Measurements from ENCODE around the gene CWC15.
A peak's percentile ranks its signal among the peaks of the same experiment; 100 is the strongest.
"Not testable (repeated sequence)": the region's sequence is repeated elsewhere in the genome, so short reads cannot be mapped to it uniquely, and the experiment has no call there.

The CWC15 gene

GRCh38 chr11:94924171-94924572 lies 49.2 kb downstream of the CWC15 start:
- Histone ChIP-seq H3K4me3 (no peak overlapping the region), H3K27ac (peak overlapping the region in 12 of 21 experiments; percentile 5 to 76 (median 59))

- Histone ChIP-seq H3K27ac (peak overlapping the region in 2 of 21 experiments; percentile 22 to 71), H3K4me3 (no peak overlapping the region)
These were observed 50.4 kb downstream of the CWC15 start for GRCh38 chr11:94923004-94923334.

GRCh38 chr11:94922321-94923003 lies 50.9 kb downstream of the CWC15 start:
- Histone ChIP-seq H3K4me3 (no peak overlapping the region), H3K27ac (no peak overlapping the region)

- Histone ChIP-seq H3K27ac (no peak overlapping the region), H3K4me3 (no peak overlapping the region)
These were observed 53.0 kb downstream of the CWC15 start for GRCh38 chr11:94920311-94920710.

- not testable (repeated sequence) for H3K27ac ChIP-seq, H3K4me3 ChIP-seq
These were observed 59.5 kb downstream of the CWC15 start for GRCh38 chr11:94913718-94914394.

GRCh38 chr11:94912806-94913205 lies 60.5 kb downstream of the CWC15 start:
- H3K4me3 ChIP-seq = no peak overlapping the region
- H3K27ac ChIP-seq = no peak overlapping the region
